Naive thymus-derived CD8-positive, alpha-beta T cell (primary cell): ENCODE measurements around the gene PARD3B. TPM values are rescaled to one million over a fixed set of nuclear protein-coding genes. Genes with fewer than 3 reads are reported as not detected.

ENCODE experiments used
- ATAC-seq, 2 donors: fragments of 150-1000 bp; cut with Tn5 transposase in 1 of 2; sonication (Bioruptor Pico), chemical (Tn5 transposase) in 1 of 2; 1 replicate in 1 of 2; 2 replicates in 1 of 2; pipeline ENCODE4 v1.10.0; 2021; ENCODE audit warnings: mild to moderate bottlenecking in 2 of 2, moderate library complexity in 2 of 2
- POLR2A ChIA-PET: fragments of 350-600 bp; sonication (Branson Sonifier 250); formaldehyde crosslinking; loops from one replicate; lab custom pipeline; 2021; ENCODE audit warnings: antibody characterized with exemption; lab: Charles Lee
- DNase-seq, 10 donors: peaks; one replicate each; pipeline versions ENCODE4 v3.0.0 to v3.0.0-alpha.2; 2020 to 2022
- H3K27ac Mint-ChIP-seq, 10 donors: one replicate each; pipeline ENCODE4 v1.8.0; 2020 to 2022; ENCODE audit warnings: mild to moderate bottlenecking in 10 of 10, mixed read lengths in 10 of 10, moderate library complexity in 4 of 10, inconsistent platforms in 1 of 10
- H3K27me3 Mint-ChIP-seq, 5 donors: one replicate each; pipeline ENCODE4 v1.8.0; 2021 to 2022; ENCODE audit warnings: mixed read lengths in 5 of 5
- H3K36me3 Mint-ChIP-seq, 3 donors: one replicate each; pipeline ENCODE4 v1.8.0; 2020 to 2022; ENCODE audit warnings: mixed read lengths in 3 of 3, mild to moderate bottlenecking in 2 of 3, inconsistent platforms in 1 of 3
- H3K4me1 Mint-ChIP-seq, 4 donors: one replicate each; pipeline ENCODE4 v1.8.0; 2021 to 2022; ENCODE audit warnings: mixed read lengths in 4 of 4
- H3K4me3 Mint-ChIP-seq, 10 donors: one replicate each; pipeline ENCODE4 v1.8.0; 2020 to 2022; ENCODE audit warnings: mild to moderate bottlenecking in 10 of 10, mixed read lengths in 10 of 10, moderate library complexity in 6 of 10, inconsistent platforms in 1 of 10
- H3K9me3 Mint-ChIP-seq, 9 donors: one replicate each; pipeline ENCODE4 v1.8.0; 2020 to 2022; ENCODE audit warnings: mixed read lengths in 9 of 9, mild to moderate bottlenecking in 3 of 9, inconsistent platforms in 1 of 9, moderate library complexity in 1 of 9
- polyA plus RNA-seq, 3 donors: library from polyadenylated mRNA; unstranded; fragments of 300-500 nt; fragmentation: Illumina TruSeq; gene quantifications; one replicate each; pipeline ENCODE4 v1.2.3, GENCODE V29; 2021
- total RNA-seq, 8 experiments: library from RNA in 2 of 8; stranded (reverse) in 2 of 8; gene quantifications; one replicate each; pipeline ENCODE4 v1.2.3 and lab custom pipeline; 2021 to 2026

PARD3B gene
- total and polyA plus RNA-seq, 5 experiments from 2014 or later: 0.22 to 3.8 (median 1.3) TPM; not detected in 1

DNA sequence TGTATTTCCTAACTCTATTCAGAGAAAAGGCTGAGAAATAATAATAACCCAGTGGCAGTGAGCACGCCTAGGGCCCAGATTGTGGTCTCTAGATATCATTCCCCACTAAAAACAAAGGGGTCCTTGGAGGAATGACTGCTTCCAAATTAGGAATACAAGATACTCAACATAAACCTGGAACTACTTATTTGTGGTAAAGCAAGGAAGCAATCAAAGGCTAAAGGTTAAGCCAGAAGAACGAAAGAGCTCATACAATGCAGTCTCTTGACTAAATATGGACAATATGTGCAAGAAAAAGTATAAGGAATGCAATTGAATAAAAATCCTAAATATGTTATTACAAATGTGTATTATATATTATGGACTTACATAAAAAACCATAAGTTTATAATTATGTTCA is 883.5 kb downstream of the PARD3B start:
- no peaks in the 10 kb centered on the region for H3K36me3 Mint-ChIP-seq
- H3K27me3 Mint-ChIP-seq: no peaks in the 10 kb centered on the region
- no peak for DNase-seq
- no peaks in the 10 kb centered on the region for H3K4me1 Mint-ChIP-seq
- H3K27ac Mint-ChIP-seq: no peak overlapping the region
- no peak overlapping the region for H3K4me3 Mint-ChIP-seq
- no peaks in the 10 kb centered on the region for H3K9me3 Mint-ChIP-seq
- no peak for ATAC-seq
- POLR2A ChIA-PET: no interaction called here

DNA sequence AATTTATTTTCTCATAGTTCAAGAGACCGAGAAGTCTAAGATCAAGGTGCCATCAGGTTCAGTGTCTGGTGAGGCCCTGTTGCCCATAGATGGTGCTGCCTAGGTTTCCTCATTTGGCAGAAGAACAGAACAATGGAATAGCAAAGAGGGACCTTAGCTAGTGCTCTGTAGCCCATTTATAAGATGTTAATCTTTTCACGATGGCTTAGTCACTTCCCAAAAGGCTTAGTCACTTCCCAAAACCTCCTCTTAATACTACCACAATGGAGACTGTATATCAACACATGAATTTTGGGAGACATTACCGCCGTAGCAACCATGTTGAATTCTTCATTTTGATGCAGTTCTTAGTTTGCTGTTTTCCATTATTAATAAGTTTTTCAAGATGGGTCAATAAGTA is 890.7 kb downstream of the PARD3B start:
- Mint-ChIP-seq H3K36me3 (no peaks in the 10 kb centered on the region), H3K4me1 (no peaks in the 10 kb centered on the region), H3K4me3 (no peak overlapping the region), H3K27ac (no peak overlapping the region), H3K9me3 (peaks cover 0 to 6% (median 0%) of the 10 kb centered on the region in 9 donors), H3K27me3 (no peaks in the 10 kb centered on the region)
- no peak for ATAC-seq
- POLR2A ChIA-PET: no interaction called here
- no peak for DNase-seq

GRCh38 chr2:205438241-205438640 is 893.0 kb downstream of the PARD3B start:
- Mint-ChIP-seq H3K4me1 (no peaks in the 10 kb centered on the region), H3K27ac (no peak overlapping the region), H3K4me3 (no peak overlapping the region), H3K9me3 (peaks cover 0 to 9% (median under 1%) of the 10 kb centered on the region in 9 donors), H3K27me3 (no peaks in the 10 kb centered on the region), H3K36me3 (peaks cover 0 to 3% (median 0%) of the 10 kb centered on the region in 3 donors)
- POLR2A ChIA-PET: no interaction called here
- ATAC-seq (no peak), DNase-seq (no peak)

- DNase-seq: no peak
- ATAC-seq: no peak
- POLR2A ChIA-PET: no interaction called here
- Mint-ChIP-seq H3K27ac (no peak overlapping the region), H3K4me1 (no peaks in the 10 kb centered on the region), H3K9me3 (peaks cover 0 to 14% (median 2%) of the 10 kb centered on the region in 9 donors), H3K4me3 (no peak overlapping the region), H3K27me3 (no peaks in the 10 kb centered on the region), H3K36me3 (peaks cover 0 to 6% (median 0%) of the 10 kb centered on the region in 3 donors)
Measured at GRCh38 chr2:205439621-205440020, 894.3 kb downstream of the PARD3B start.

GRCh38 chr2:205441524-205441923 is 896.2 kb downstream of the PARD3B start:
- Mint-ChIP-seq H3K4me1 (peaks cover 0 to 2% (median 0%) of the 10 kb centered on the region in 4 donors), H3K27ac (no peak overlapping the region), H3K27me3 (no peaks in the 10 kb centered on the region)

DNA sequence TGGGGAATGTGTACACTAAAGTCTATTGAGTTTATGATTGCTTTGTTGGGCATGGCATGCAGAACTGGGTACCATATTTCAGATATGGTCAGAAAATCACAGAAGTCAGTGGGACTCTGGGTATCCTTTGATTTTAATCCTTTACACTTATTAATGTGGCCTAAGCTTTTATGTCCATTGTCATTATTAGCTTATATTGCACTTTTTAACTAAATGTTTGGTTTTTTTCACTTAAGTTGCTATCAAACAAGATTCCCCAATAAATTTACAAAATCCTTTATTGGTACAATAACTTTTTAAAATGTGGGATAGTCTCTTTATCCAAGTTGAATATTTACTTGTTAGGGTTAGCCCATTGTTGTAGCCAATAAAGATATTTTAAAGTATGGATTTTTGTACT is 902.9 kb downstream of the PARD3B start:
- no peak overlapping the region for H3K27ac Mint-ChIP-seq

More at GRCh38 chr2:205441524-205441923, 896.2 kb downstream of the PARD3B start:
- no peak for DNase-seq
- POLR2A ChIA-PET: no interaction called here
- Mint-ChIP-seq H3K9me3 (peaks cover 0 to 10% (median 0%) of the 10 kb centered on the region in 9 donors), H3K4me3 (no peak overlapping the region), H3K36me3 (peaks cover 0 to 6% (median 0%) of the 10 kb centered on the region in 3 donors)
- ATAC-seq: no peak

DNA sequence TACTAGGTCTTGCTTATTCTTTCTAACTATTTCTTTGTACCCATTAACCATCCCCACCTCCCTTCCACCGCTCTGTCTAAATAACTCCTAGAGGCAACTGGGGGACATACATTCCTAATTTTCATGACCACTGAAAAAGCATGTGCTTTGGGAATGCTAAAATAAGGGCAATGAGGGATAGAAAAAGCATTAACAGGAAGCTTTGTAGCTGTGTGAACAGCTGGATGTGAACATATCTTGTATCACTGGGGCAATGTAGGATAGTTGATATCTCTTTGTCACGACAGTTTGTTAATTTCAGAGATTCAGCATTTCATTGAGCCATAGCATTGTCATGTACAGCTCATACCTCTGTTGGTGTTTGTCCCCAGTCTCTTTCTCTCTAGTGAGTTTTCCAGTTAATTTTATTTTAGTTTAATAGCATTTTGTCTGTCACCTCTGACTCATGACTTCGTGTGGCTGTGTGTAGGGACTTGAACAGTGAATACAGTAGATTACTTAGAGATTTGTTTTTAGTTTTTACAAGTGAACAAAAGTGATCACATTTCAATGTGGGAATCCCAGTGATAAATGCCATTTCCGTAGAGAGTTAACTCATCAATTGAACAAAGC is 906.7 kb downstream of the PARD3B start:
- ATAC-seq (no peak), DNase-seq (no peak)
- Mint-ChIP-seq H3K36me3 (no peaks in the 10 kb centered on the region), H3K4me1 (no peaks in the 10 kb centered on the region), H3K27ac (no peak overlapping the region), H3K27me3 (no peaks in the 10 kb centered on the region), H3K4me3 (no peak overlapping the region), H3K9me3 (peaks cover 0 to 3% (median 0%) of the 10 kb centered on the region in 9 donors)
- POLR2A ChIA-PET: no interaction called here

More for the DNA sequence above, 902.9 kb downstream of the PARD3B start:
- H3K9me3 Mint-ChIP-seq: peaks cover 0 to 5% (median 0%) of the 10 kb centered on the region in 9 donors
- no peaks in the 10 kb centered on the region for H3K27me3 Mint-ChIP-seq
- POLR2A ChIA-PET: no interaction called here
- H3K4me3 Mint-ChIP-seq: no peak overlapping the region
- H3K36me3 Mint-ChIP-seq: peaks cover 0 to 4% (median 0%) of the 10 kb centered on the region in 3 donors
- ATAC-seq (no peak), DNase-seq (no peak)
- H3K4me1 Mint-ChIP-seq: peaks cover 0 to 2% (median 0%) of the 10 kb centered on the region in 4 donors

DNA sequence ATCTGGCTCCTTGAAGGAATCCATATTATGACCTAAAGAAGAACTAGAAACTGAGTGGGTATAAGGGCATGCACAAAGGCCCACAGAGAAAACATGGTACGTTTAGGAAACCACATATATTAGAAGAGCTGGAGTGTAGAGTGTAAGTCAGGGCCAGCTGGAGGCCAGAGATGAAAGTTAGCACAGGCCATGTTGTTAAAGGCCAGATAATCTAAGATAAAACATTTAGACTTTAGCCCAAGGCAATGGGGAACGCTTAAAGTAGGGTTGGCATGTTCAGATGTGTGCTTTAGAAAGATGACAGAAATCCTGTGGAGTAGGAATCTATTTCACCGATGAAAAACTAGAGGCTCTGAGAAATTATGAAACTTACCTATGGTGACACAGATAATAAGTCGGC is 907.9 kb downstream of the PARD3B start:
- Mint-ChIP-seq H3K4me1 (no peaks in the 10 kb centered on the region), H3K9me3 (peaks cover 0 to 5% (median 0%) of the 10 kb centered on the region in 9 donors), H3K36me3 (peaks cover 0 to under 1% (median 0%) of the 10 kb centered on the region in 3 donors), H3K4me3 (no peak overlapping the region), H3K27me3 (peaks cover 0 to 3% (median 0%) of the 10 kb centered on the region in 5 donors), H3K27ac (no peak overlapping the region)
- no peak for DNase-seq
- ATAC-seq: no peak
- POLR2A ChIA-PET: no interaction called here

DNA sequence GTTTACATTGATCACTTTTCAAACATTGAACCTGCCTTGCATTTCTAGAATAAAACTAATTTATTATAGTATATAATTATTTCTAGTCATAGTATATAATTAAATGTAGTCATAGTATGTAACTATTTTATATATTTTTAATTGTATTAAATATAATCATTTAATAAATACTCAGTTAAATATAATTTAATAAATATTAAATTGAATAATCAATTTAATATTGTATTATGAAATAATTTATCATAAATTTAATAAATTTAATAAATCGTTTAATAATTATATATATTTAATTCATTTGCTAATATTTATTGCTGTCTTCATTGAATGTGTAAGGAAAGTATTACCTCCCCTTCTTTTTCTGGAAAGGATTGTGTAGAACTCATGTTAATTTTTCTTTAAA is 911.4 kb downstream of the PARD3B start:
- Mint-ChIP-seq H3K4me3 (no peak overlapping the region), H3K27me3 (peaks cover 0 to 5% (median 0%) of the 10 kb centered on the region in 5 donors), H3K36me3 (peaks cover 0 to 5% (median 0%) of the 10 kb centered on the region in 3 donors), H3K4me1 (no peaks in the 10 kb centered on the region), H3K9me3 (peaks cover 0 to 3% (median 0%) of the 10 kb centered on the region in 9 donors), H3K27ac (no peak overlapping the region)
- POLR2A ChIA-PET: no interaction called here
- no peak for DNase-seq
- ATAC-seq: no peak

- Mint-ChIP-seq H3K9me3 (peaks cover 0 to 3% (median 0%) of the 10 kb centered on the region in 9 donors), H3K36me3 (peaks cover 0 to 5% (median 0%) of the 10 kb centered on the region in 3 donors), H3K27ac (no peak overlapping the region), H3K27me3 (peaks cover 0 to 5% (median 0%) of the 10 kb centered on the region in 5 donors), H3K4me1 (no peaks in the 10 kb centered on the region), H3K4me3 (no peak overlapping the region)
- POLR2A ChIA-PET: no interaction called here
- DNase-seq (no peak), ATAC-seq (no peak)
Measured at GRCh38 chr2:205460217-205460616, 914.9 kb downstream of the PARD3B start.

DNA sequence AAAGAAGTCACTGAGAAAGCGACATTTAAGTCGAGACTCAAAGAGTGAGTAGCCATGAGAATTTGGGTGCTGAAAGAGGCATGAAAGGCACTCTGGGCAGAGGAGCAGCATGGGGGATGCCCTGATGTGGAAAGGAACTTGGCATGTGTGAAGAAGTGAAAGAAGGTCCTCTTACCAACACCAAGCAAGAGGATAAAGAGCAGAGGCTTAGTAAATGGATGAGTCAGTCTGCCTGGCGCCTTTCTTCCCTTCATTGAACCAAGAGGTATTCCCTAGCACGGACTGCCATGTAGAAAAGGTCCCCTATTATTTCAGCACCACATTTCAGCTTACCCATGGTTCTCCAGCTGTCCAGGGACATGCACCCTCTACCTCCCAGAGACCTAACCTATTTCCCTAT is 915.9 kb downstream of the PARD3B start:
- peaks cover 0 to 3% (median 0%) of the 10 kb centered on the region in 9 donors for H3K9me3 Mint-ChIP-seq
- H3K4me3 Mint-ChIP-seq: no peak overlapping the region
- peaks cover 0 to 5% (median 0%) of the 10 kb centered on the region in 3 donors for H3K36me3 Mint-ChIP-seq
- H3K27me3 Mint-ChIP-seq: peaks cover 0 to 5% (median 0%) of the 10 kb centered on the region in 5 donors
- ATAC-seq (no peak), DNase-seq (no peak)
- no peak overlapping the region for H3K27ac Mint-ChIP-seq
- no peaks in the 10 kb centered on the region for H3K4me1 Mint-ChIP-seq
- POLR2A ChIA-PET: no interaction called here

GRCh38 chr2:205461678-205462665 is 916.7 kb downstream of the PARD3B start:
- H3K4me3 Mint-ChIP-seq: no peak overlapping the region
- H3K27me3 Mint-ChIP-seq: peaks cover 0 to 5% (median 0%) of the 10 kb centered on the region in 5 donors
- POLR2A ChIA-PET: no interaction called here
- DNase-seq (no peak), ATAC-seq (no peak)
- no peaks in the 10 kb centered on the region for H3K4me1 Mint-ChIP-seq
- H3K9me3 Mint-ChIP-seq: peaks cover 0 to 3% (median 0%) of the 10 kb centered on the region in 9 donors
- peaks cover 0 to 5% (median 0%) of the 10 kb centered on the region in 3 donors for H3K36me3 Mint-ChIP-seq
- H3K27ac Mint-ChIP-seq: no peak overlapping the region
